Umbilical cord (tissue), 2 donors: ENCODE data around the gene CST3. TPM values are rescaled to one million over a fixed set of nuclear protein-coding genes. Genes with fewer than 3 reads are reported as not detected.
A peak's percentile ranks its signal among the peaks of the same experiment; 100 is the strongest.
"Not testable (repeated sequence)": the region's sequence is repeated elsewhere in the genome, so short reads cannot be mapped to it uniquely, and the experiment has no call there.

Source experiments
- DNase-seq: peaks from one replicate; pipeline ENCODE4 v3.0.0-alpha.2; 2015; ENCODE audit warnings: low spot score
- total RNA-seq: library from RNA; depleted of rRNA; stranded (reverse); fragments of >200 nt; gene quantifications from one replicate; pipeline ENCODE4 v1.2.3, GENCODE V29; 2014; ENCODE audit warnings: low replicate concordance; ENCODE audit not compliant: insufficient read depth

CST3 gene
- total RNA-seq, 1 donor from 2014 or later = 92.7 TPM

- no peak for DNase-seq
These were observed 5.9 kb upstream of the CST3 start for GRCh38 chr20:23643659-23644058.

- DNase-seq = peak; percentile 37
These were observed 4.4 kb upstream of the CST3 start for GRCh38 chr20:23641936-23642751.

GRCh38 chr20:23640671-23641667 lies 3.2 kb upstream of the CST3 start:
- DNase-seq = no peak

GRCh38 chr20:23640018-23640601 lies 2.4 kb upstream of the CST3 start:
- DNase-seq = no peak

GRCh38 chr20:23639490-23639958 lies 1.8 kb upstream of the CST3 start:
- DNase-seq = no peak

GRCh38 chr20:23638309-23638708 lies 554 bp upstream of the CST3 start:
- no peak for DNase-seq

- no peak for DNase-seq
These were observed 860 bp downstream of the CST3 start for GRCh38 chr20:23636908-23637281.

- no peak for DNase-seq
These were observed 1.4 kb downstream of the CST3 start for GRCh38 chr20:23636182-23636907.

GRCh38 chr20:23635768-23636090 lies 2.0 kb downstream of the CST3 start:
- not testable (repeated sequence) for DNase-seq

GRCh38 chr20:23634985-23635767 lies 2.6 kb downstream of the CST3 start:
- DNase-seq = no peak

GRCh38 chr20:23634044-23634801 lies 3.5 kb downstream of the CST3 start:
- DNase-seq = no peak

GRCh38 chr20:23632711-23633573 lies 4.8 kb downstream of the CST3 start:
- DNase-seq = no peak

- DNase-seq = no peak
These were observed 5.6 kb downstream of the CST3 start for GRCh38 chr20:23631981-23632710.

GRCh38 chr20:23631226-23631822 lies 6.4 kb downstream of the CST3 start:
- no peak for DNase-seq

GRCh38 chr20:23630392-23630849 lies 7.3 kb downstream of the CST3 start:
- no peak for DNase-seq

- DNase-seq = no peak
These were observed 8.0 kb downstream of the CST3 start for GRCh38 chr20:23629542-23630391.
